Measurements from ENCODE around the gene OR4C11.

The OR4C11 gene

GRCh38 chr11:55607545-55607944 is at the start of gene OR4C11:
Gene OR4C11, minus strand, starts transcription at chr11:55607645. Its CDS starts 3,272 bp downstream, at chr11:55604373.
- DNase-seq (ENCODE audit: low read depth in 2 of 2) = no peak

GRCh38 chr11:55655096-55655495 is 47.7 kb upstream of the OR4C11 start:
- no peak for DNase-seq (ENCODE audit: low read depth in 2 of 2)

- DNase-seq (ENCODE audit: low read depth in 2 of 2) = no peak
Observed at GRCh38 chr11:55652560-55652959, 45.1 kb upstream of the OR4C11 start.

GRCh38 chr11:55648027-55648426 is 40.6 kb upstream of the OR4C11 start, which contains the start of gene OR4S2:
Gene OR4S2, plus strand, starts transcription at chr11:55648327. Its CDS starts 2,577 bp downstream, at chr11:55650904.
- DNase-seq (ENCODE audit: low read depth in 2 of 2) = no peak

GRCh38 chr11:55634813-55635212 is 27.4 kb upstream of the OR4C11 start, which contains the start of gene OR4P4:
Gene OR4P4, plus strand, starts transcription at chr11:55635113.
- DNase-seq (ENCODE audit: low read depth in 2 of 2) = no peak

- no peak for DNase-seq (ENCODE audit: low read depth in 2 of 2)
Observed at GRCh38 chr11:55624531-55624930, 17.1 kb upstream of the OR4C11 start.

- no peak for DNase-seq (ENCODE audit: low read depth in 2 of 2)
Observed at GRCh38 chr11:55572548-55572947, 34.9 kb downstream of the OR4C11 start.

- no peak for DNase-seq (ENCODE audit: low read depth in 2 of 2)
Observed at GRCh38 chr11:55571828-55572227, 35.6 kb downstream of the OR4C11 start, which contains the start of gene OR4C16. Gene OR4C16, plus strand, starts transcription at chr11:55572128. Its CDS starts 0 bp downstream, at chr11:55572128.

- no peak for DNase-seq (ENCODE audit: low read depth in 2 of 2)
Observed at GRCh38 chr11:55554169-55554568, 53.3 kb downstream of the OR4C11 start, which contains the start of gene OR4C15. Gene OR4C15, plus strand, starts transcription at chr11:55554469. Its CDS starts 0 bp downstream, at chr11:55554469.

Measured in stimulated activated CD8-positive, alpha-beta memory T cell treated with anti-CD3 and anti-CD28 coated beads, Interleukin-7, amount 100 ng/mL, for 1 hour (primary cell).